NCI-H187 (cell line): ENCODE results near the gene XRCC1.

Source experiments
- DNase-seq, 2 experiments: peaks; one replicate each; lab custom pipeline; 2025; lab: John Stamatoyannopoulos, UW

Gene XRCC1, protein sequence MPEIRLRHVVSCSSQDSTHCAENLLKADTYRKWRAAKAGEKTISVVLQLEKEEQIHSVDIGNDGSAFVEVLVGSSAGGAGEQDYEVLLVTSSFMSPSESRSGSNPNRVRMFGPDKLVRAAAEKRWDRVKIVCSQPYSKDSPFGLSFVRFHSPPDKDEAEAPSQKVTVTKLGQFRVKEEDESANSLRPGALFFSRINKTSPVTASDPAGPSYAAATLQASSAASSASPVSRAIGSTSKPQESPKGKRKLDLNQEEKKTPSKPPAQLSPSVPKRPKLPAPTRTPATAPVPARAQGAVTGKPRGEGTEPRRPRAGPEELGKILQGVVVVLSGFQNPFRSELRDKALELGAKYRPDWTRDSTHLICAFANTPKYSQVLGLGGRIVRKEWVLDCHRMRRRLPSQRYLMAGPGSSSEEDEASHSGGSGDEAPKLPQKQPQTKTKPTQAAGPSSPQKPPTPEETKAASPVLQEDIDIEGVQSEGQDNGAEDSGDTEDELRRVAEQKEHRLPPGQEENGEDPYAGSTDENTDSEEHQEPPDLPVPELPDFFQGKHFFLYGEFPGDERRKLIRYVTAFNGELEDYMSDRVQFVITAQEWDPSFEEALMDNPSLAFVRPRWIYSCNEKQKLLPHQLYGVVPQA

GRCh38 chr19:43575156-43575950 lies at the start of gene XRCC1, which contains the start of gene PINLYP:
Gene XRCC1 (minus strand): TSS chr19:43575527. CDS start chr19:43575458, 69 bp downstream.
Gene PINLYP (plus strand): TSS chr19:43575801. CDS start chr19:43577192, 1,391 bp downstream.
- peak; percentile 93 to 98 for DNase-seq

DNA sequence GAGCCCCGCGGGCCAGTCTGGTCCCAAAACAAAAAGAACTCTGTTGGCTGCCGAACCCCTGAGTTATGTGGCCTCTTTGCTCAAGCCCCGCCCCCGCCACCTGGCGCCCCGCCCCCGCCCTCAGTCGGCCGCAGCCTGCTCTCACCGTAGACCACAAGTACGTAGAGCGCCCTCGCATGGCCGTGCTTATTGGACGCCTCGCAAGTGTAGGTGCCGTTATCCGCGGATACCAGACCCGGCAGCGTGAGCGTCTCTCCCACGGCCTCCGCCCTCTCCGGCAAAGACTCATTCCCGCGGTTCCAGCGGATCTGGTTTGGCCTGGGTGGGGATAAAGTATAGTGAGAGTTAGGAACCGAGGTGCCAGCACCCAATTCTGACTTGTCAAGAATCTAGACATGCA lies 49.6 kb upstream of the XRCC1 start:
- DNase-seq: no peak

GRCh38 chr19:43623889-43624670 lies 48.8 kb upstream of the XRCC1 start:
- no peak for DNase-seq

- no peak for DNase-seq
These were observed 47.6 kb upstream of the XRCC1 start for GRCh38 chr19:43622956-43623355.

DNA sequence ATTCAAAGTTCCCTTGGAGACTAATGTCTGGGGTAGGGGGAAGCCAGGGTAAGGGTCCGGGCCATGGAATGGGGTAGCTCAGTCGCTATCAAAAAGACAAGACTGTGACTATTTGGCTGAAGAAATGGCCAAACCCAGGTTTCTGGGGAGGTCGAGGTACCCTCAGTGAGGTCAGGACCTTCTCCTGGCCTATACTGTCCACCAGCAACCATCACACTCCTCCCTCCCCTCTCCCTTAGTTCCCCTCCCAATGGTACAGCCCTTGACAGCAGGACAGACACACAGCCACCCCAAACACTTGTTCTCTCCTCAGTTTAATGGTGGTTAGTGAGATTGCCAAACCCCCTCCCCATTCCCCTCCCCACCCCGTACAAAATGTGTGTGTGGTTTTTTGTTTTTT lies 46.7 kb upstream of the XRCC1 start:
- no peak for DNase-seq

- no peak for DNase-seq
These were observed 45.0 kb upstream of the XRCC1 start for GRCh38 chr19:43620061-43621001.

- peak; percentile 92 for DNase-seq
These were observed 44.1 kb upstream of the XRCC1 start, which contains the start of gene ZNF428 for GRCh38 chr19:43619262-43620060. Gene ZNF428 (minus strand): TSS chr19:43619629. CDS start chr19:43614304, 5,325 bp downstream.

- peak; percentile 63 to 82 for DNase-seq
These were observed 43.6 kb upstream of the XRCC1 start for GRCh38 chr19:43618921-43619261.

GRCh38 chr19:43616954-43617353 lies 41.6 kb upstream of the XRCC1 start:
- DNase-seq: no peak

DNA sequence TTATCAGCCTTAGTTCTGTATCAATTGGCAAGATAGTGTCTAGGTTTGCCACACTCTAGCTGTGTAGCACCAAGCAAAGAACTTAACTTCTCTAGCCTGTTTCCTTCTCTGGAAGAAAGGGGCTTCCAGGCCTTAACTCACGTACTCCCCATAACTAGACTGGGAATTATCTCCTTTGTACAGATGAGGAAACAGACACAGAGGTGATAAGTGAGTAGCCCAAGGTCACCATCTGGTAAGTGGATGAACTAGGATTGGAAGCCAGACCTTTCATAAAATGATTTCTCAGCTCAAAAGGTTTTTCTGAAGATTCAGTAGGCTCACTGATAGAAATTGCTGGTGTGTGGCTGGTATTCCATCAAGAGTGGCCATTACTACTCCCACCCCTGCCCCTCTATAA lies 41.0 kb upstream of the XRCC1 start:
- DNase-seq: no peak

GRCh38 chr19:43612374-43612773 lies 37.0 kb upstream of the XRCC1 start:
- no peak for DNase-seq

DNA sequence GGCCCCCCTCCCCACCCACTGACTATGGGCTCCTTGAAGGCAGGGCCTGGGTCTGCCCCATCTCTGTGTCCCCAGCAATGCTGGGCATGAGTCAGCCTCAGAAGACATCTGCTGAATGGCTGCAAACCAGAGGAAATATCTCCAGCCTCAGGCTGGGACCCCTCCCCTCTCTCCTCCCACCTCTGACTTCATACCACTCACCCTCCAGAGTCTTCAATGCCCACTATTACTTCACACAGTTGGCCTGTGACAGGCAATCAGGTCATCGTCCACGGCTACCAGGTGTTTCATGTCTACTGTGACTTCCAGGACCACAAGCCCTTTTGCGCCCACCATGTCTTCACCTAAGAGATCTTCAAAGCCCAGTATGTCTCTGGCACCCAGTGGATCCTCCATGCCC lies 36.5 kb upstream of the XRCC1 start, which contains the start of gene SRRM5:
SRRM5 (plus strand) TSS at position 301 of the 400 bp plus-strand sequence; CDS start at position 335, 34 bp downstream.
- no peak for DNase-seq

GRCh38 chr19:43610493-43610892 lies 35.2 kb upstream of the XRCC1 start:
- DNase-seq: no peak

DNA sequence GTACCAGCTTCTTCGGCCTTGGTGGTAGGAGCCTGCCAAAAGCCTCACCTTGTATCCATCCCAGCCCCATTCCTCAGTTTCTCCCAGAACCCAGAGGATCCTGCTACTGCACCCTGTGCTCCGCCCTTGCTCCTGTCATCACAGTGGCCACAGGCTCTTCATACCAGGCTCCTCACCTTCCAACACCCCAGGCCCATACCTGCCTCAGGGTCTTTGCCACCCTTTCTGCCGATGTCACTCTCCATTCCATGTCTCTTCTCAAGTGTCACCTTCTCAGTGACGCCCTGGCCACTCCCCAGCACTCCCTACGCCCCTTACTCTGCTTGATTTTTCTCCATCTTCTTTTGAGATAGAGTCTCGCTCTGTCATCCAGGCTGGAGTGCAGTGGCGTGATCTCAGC lies 34.5 kb upstream of the XRCC1 start:
- DNase-seq: no peak

- DNase-seq: no peak
These were observed 32.2 kb upstream of the XRCC1 start for GRCh38 chr19:43607238-43608205.

GRCh38 chr19:43606569-43607229 lies 31.4 kb upstream of the XRCC1 start:
- no peak for DNase-seq

DNA sequence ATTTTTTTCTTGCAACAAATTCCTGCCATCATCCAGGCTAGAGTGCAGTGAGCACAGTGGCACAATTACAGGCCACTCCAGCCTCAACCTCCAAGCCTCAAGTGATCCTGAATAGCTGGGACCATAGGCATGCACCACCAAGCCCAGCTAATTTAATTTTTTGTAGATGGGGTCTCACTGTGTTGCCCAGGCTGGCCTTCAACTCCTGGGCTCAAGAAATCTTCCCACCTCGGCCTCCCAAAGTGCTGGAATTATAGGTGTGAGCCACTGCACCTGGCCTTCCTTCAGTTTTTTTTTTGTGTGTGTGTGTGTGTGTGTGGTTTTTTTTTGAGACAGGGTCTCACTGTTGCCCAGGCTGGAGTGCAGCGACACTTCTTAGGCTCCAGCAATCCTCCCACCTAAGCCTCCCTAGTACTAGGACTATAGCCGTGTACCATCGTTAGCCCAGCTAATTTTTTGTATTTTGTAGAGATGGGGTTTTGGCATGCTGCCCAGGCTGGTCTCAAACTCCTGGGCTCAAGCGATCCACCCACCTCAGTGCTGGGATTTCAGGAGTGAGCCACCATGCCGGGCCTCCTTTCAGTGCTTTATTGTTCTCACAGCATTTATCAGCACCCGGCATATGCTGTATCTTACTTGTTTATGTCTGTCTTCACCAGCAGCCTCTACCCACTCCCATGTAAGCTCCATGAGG lies 30.7 kb upstream of the XRCC1 start:
- no peak for DNase-seq
